ENCODE data around the gene CCDC28A.
"Not testable (repeated sequence)": the region's sequence is repeated elsewhere in the genome, so short reads cannot be mapped to it uniquely, and the experiment has no call there.

Gene CCDC28A

DNA sequence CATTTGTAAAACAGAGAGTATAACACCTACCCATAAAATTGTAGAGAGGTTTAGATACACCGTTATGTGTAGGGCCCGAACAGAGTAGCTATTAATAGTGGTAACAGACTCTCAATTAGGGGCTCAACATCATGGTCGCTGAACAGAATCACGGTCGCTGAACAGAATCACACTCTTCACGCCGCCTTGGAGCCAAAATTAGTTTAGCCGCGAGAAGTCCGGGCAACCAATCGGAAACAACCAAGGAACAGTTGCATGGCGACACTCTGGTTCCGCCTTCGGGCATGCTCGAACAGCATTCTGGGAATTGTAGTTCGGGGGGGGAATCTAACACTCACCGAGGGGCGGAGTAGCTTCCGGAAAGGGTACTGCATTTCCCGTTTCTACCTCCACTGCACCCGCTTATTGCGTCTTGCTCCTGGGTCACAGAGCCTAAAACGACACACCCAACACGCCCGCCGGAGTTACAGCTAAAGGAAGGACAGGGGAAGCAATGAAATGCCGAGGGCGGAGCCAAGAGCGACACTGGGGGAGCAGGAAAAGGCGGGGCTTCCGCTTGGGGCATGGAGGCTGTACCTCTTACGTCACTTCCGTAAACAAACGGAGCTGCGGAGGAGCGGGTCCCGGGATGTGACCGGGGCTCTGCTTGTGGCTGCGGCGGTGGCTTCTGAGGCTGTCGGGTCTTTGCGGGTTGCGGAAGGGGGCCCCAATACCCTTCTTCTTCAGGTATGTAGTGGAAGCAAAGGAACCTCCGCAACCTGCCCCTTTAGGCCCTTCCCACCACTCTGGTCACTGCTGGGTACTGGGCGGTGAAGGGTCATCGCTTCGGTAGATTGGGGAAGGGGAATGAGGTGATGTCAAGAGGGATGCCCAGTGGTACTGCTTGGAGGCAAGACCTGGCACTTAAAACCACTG, at the start of gene CCDC28A:
Gene CCDC28A (plus strand): TSS at position 593 of the 915 bp plus-strand sequence. CDS start 2,352 bp downstream, outside the sequence.
- DNase-seq (ENCODE audit: low spot score) = peak; percentile 96

DNA sequence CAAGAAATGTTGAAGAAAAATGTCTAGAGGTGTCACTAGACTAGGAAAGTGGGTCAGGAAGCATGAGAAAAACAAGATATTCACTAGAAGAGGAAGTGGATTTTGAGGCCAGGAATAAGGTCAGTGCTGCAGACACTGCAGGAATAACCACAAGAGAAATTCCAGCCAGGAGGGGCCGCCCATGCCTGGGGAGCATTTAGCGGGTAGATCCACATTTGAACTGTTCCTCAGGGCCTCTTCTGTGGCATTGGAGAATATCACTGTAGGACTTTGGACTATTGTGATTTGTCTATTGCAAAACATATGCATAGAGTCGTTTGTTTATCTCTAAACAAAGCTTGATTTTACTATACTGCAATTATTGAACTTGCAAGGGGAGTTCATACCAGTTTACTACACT, 49.6 kb upstream of the CCDC28A start:
- no peak for DNase-seq (ENCODE audit: low spot score)

DNA sequence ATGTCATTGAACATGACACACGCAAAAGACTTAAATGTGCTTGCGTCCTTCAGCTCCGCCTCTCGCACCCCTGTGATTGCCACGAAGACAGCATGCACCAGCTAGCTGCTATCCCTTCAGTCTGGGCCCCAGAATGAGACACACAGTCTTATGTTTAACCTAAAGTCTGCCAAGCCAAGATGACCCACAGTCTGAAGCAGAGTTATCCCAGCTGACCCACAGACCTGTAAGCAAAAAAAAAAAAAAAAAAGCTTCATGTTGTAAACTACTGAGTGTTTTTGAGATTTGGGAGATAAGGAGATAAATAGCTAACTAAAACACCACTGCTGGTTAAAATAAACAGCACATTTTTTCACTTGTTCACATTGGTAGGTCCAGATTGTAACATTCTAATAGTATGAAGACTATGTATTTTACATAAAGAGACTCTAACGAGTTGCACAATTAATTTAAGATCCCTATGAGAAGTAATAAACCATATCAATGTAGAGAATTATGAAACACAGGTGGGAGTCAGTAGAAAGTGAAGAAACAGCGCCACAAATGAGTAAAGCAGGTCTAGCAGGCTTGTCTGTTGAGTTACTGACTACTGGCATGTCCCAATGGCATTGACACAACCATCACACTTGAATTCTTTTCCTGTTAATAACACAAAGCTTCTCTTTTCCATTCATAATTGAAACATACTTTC, 47.4 kb upstream of the CCDC28A start:
- DNase-seq (ENCODE audit: low spot score) = no peak

DNA sequence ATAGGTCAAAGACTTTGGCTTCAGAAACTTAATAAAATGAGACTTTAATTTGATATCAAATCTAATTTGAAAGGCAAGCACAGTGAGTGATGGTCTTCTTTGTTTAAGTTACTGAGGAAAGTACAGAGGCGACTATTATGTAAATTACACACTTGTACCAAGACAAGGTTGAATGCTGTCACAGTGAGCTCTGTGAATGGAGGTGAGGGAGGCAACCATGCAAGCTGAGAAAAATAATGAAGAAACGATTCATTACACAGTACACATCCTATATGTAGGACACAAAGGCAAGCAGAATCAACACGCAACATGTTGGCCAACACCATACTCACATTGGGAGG, 46.8 kb upstream of the CCDC28A start:
- no peak for DNase-seq (ENCODE audit: low spot score)

DNA sequence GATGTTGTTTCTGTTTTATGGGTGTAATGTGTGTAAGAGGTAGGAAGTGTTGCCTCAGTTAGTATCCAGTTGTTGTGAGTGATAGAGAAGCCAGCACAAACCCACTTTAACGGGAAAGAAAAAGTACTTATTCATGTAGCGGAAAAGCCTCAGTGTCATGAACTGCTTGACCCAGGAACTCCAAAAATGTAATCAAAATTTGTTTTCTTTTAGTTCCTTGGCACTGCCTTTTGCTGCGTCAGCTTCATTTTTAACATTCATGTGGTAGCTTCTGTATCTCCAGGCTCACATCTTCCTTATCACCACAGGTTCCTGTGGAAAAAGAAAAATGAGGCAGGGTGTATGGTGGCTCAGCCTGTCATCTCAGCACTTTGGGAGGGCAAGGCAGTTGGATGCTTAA, 46.4 kb upstream of the CCDC28A start:
- no peak for DNase-seq (ENCODE audit: low spot score)

DNA sequence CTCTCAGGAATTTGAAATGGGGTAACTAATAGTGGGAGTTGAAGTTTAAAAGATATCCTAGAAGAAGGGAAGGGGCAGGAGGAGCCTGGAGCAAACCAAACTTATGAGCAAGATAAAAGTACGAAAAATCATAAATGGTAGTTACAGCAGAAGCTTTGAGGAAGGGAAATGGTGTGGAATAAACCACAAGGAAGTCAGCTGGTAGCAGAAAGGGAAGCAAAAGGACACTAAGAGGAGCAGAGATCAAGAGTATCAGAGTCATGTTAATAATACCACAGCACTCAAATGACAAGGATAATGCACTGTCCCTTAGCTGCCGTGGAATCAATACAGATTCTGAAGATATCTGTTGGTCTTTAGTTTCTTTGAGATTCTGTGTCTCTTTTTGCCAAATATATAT, 44.9 kb upstream of the CCDC28A start:
- DNase-seq (ENCODE audit: low spot score) = no peak

DNA sequence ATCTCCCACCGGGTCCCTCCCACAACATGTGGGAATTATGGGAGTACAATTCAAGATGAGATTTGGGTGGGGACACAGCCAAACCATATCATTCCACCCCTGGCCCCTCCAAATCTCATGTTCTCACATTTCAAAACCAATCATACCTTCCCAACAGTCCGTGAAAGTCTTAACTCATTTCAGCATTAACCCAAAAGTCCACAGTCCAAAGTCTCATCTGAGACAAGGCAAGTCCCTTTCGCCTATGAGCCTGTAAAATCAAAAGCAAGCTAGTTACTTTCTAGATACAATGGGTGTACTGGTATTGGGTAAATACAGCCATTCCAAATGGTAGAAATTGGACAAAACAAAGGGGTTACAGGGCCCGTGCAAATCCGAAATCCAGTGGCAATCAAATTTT, 43.5 kb upstream of the CCDC28A start:
- DNase-seq (ENCODE audit: low spot score) = not testable (repeated sequence)

DNA sequence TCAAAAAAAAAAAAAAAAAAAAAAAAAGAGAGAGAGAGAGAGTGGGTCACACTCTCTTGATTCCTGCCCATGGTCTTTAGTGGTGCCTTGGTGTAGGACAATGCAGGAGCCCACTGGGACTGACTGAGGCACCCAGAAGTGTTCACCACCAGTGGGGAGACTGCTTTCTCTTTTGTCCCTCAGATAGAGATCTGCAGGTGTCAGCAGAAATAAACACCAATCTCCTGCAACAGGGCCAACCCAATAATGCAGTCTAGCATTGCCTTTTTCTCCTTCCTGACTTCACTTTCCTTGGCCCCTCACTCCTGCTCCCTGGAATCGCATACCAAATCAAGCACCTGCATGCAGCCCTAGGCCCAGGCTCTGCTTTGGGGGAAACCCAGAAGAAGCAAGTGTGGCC, 39.0 kb upstream of the CCDC28A start:
- no peak for DNase-seq (ENCODE audit: low spot score)

DNA sequence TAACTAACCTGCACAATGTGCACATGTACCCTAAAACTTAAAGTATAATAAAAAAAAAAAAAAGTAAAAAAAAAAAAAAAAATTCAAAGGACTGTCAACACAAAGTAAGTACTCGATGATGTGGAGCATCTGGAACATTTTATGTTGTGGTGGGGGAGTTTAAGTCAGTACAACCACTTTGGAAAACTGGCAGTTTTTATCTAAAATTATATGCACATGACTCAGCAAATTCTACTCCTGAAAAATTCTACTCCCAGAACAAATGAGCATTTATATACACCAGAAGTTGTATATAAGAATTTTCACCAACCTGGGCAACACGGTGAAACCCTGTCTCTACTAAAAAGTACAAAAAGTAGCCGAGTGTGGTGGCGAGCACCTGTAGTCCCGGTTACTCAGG, 36.9 kb upstream of the CCDC28A start:
- DNase-seq (ENCODE audit: low spot score) = no peak

DNA sequence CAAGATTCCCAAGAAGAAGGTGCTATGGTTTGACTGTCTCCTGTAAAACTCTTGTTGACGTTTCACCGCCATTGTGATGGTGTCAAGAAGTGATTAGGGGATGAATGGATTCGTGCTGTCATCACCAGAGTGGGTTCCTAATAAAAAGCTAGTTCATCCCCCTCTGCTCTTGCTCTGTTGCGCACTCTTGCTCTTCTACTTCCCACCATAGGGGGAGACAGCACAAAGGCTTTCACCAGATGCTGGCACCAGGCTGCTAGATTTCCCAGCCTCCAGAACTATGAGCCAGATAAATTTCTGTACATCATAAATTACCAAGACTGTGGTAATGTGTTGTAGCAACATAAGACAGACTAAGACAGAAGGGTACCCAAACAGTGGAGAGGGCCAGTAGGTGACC, 21.6 kb upstream of the CCDC28A start:
- DNase-seq (ENCODE audit: low spot score) = no peak

DNA sequence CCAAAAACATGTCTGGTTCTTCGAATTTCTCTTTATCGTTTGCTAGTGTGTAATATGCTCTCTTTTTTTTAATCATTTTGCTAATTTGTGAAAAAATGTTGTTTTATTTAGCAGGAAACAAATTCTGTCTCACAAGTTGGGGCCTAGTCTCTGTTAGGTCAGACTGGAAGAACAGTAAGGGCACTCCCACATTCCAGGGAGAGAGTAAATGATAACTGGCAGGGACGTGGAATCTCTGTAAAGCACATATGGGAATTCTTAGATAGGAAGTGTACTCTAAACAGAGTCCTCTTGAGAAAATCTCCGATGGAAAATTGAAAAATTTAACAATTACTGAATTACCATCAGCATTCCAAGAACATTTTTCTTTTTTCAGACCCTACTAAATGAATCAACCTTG, 16.4 kb upstream of the CCDC28A start:
- DNase-seq (ENCODE audit: low spot score) = no peak

DNA sequence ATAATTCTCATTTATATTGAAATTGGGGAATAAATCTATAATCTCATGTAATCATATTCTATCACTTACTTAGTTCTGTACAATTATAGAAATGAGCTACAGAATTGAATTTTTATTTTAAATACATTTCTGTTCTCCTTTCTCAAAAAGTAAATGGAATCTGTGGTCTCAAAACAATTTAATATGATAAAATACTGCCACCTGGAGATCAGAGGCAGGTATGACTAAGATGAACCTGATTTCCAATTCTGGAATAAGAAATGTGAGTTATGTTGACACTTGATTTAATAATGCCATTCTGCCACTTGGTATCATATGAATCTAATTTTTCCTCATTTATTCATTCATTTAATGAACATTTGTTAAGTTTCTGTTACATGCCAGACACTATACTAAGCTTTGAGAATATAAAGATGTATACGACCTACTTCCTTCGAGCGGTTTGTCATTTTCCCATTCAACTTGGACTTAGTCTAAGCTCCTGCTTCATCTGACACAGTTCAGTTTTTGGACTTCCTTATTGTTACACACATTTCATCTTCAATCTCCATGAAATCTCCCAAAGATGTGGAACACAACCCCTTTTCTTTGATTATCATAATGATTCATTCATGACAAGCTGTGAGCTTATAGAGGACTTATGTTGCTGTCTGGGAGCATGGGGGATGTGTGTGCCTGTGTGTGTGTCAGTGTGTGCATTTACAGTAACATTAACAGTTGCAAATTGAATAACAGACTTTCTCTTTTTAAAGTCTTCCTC, 7.5 kb upstream of the CCDC28A start:
- DNase-seq (ENCODE audit: low spot score) = no peak

DNA sequence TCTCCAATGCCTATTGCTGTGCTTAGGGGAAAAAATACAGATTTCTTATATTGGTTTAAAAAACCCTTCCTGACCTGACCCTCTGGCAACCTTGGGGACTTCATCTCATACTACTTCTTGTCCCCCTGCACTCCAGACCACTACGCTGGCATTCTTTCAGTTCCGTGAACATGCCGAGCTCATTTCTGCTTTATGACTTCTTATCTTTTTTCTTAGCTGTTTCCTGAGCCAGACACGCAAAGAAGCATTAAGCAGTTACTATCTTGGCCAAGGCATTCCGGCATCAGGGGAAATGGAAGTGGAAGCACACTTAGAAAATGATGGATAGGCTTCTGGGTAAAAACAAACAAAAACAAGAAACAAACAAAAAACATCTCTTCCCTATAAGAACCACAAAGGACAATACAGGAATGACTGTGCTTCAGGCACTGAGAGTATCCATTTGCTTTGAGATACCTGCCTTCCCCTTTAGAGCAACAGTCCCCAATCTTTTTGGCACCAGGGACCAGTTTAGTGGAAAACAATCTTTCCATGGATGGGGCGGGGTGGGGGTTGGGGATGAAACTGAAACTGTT, 4.4 kb upstream of the CCDC28A start:
- DNase-seq (ENCODE audit: low spot score) = no peak

DNA sequence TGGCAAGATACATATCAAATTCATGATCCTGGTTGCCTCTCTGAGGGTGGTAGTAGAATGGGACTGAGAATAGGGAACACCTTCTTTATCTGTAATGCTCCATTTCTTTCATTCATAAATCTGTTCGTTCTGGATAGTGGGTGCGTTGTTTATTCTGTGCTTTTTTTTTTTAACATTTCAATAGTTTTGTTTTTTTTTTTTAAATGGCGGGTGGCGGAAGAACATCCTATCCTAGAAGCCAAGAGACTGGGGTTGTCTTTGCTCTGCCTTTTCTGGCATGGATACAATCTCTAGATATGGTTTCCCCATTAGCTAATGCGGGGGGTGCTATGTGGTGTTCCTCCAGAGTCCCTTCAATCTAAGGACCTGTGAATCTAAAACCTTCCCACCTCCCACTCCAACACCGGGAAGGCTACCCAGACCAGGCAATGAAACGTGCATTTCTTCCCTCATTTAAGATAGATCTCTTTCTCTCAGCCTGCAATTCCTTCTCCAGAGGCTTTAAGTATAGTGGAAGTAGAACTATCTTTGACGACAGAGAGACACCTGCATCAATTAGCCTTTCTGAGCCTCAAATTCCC, 883 bp upstream of the CCDC28A start:
- DNase-seq (ENCODE audit: low spot score) = no peak

DNA sequence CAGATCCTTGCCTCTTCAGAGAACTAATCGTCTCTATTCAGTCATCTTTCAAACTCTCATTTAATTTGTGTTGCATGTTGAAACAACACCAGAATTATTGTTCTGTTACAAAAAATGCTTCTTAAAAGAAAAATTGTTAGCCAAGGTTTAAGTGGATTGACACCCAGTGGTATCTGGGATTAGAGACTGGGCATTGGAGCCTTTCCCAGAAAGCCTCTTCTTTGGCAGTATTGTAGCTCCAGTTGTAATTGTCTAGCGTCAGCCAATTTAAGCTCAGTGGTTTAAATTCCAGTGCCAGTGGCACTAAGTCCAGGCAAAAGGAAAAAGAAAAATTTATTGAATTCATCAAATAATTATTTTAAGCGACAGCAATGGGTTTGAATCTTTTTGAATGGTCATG, 801 bp downstream of the CCDC28A start:
- no peak for DNase-seq (ENCODE audit: low spot score)

DNA sequence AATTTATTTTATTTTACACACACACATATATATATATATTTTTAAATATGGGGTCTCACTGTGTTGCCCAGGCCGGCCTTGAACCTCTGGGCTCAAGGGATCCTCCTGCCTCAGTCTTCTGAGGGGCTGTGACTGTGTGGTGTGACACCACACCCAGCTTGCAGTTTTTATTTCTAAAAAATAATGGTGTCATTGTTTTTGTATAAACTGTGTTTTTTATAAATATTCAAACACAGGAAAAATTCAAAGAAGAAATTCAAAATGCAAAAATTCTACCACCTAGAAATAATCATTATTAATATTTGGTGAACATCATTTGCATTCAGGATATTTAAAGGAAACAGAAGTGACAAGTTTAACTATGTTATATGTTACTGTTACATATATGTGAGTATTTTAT, 3.1 kb downstream of the CCDC28A start:
- DNase-seq (ENCODE audit: low spot score) = no peak

DNA sequence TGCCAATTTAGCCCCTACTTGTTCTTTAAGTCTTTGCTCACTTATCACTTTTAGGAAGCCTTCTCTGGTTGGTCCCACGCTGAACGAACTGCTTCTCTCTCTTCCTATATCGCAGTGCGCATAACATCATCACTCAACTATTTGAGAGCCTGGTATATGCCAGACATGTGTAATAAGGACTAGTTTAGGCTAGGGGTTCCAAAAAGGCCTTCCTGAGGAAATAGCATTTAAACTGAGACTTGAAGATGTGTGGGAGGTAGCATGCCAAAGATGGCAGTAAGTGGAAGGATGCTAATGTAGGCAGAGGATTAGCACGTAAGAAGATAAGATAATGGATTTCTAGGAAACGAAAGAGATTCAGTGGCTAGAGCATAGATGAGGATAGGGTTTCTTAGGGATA, 4.8 kb downstream of the CCDC28A start:
- DNase-seq (ENCODE audit: low spot score) = no peak

DNA sequence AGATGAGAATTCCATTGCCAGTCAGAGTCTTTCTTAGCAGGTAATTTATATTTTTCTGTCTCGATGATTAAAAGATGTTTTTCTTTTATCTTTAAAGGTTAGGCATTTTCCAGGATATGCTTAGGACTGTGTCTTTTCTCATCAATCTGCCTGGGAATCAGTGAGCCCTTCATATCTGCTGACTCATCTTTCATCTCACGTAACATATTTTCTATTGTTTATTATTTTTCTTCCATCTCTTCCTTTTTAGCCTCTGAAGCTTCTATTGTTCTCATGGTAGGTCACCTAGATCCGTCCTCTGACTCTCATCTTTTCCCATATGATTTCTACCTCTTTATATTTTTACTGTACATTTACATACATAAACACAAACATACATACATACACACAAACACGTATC, 8.7 kb downstream of the CCDC28A start:
- DNase-seq (ENCODE audit: low spot score) = no peak

DNA sequence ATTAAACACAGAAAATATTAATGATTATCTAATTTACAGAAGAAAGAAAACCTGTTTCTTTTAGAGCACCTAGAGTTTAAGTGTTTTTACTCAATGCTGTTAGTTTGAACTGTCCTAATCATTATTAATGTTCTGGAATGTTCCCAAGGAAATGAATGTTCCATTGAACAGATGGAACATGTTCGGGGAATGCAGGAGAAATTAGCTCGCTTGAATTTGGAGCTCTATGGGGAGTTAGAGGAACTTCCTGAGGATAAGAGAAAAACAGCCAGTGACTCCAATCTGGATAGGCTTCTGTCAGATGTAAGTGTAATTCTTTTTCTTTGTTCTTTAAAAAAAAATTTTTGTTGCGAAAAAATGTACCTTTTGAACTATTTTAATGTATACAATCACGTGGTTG, 11.5 kb downstream of the CCDC28A start:
- DNase-seq (ENCODE audit: low spot score) = no peak

DNA sequence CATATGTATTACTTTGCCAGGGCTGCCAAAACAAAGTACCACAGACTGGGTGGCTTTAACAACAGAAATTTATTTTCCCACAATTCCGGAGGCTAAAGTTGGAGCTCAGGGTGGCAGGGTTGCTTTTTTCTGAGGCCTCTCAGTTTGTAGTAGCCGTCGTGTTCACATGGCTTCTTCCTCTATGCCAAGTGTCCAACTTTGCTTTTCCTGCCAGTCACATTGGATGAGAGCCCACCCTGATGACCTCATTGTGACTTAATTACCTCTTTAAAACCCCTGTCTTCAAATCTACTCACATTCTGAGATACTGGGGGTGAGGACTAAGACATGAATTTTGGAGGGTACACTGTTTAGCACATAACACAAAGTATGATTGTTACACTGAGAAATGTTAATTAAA, 12.4 kb downstream of the CCDC28A start:
- DNase-seq (ENCODE audit: low spot score) = no peak

DNA sequence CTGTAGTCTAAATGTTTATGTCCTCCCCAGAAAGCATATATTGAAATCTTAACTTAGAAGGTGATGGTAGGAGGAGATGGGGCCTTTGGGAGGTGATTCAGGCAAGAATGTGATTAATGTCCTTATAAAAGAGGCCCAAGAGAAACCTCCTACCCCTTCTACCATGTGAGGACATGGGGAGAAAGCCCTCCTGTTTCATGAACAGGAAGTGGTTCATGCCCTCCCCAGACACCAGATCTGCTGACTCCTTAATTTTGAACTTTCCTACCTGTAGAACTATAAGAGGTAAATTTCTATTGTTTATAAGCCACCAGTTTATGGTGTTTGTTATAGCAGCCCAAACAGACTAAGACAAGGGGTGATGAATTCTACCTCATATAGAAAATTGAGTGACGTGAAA, 13.6 kb downstream of the CCDC28A start:
- DNase-seq (ENCODE audit: low spot score) = no peak
